HL-60 (cell line): ENCODE data around the gene BABAM2.

Source experiments
- CTCF ChIP-seq: IDR thresholded peaks from one replicate; pipeline ENCODE4 v1.5.1; 2011; ENCODE audit warnings: low read length, control low read depth, inconsistent platforms; ENCODE audit not compliant: insufficient read depth
- POLR2AphosphoS5 ChIP-seq: IDR thresholded peaks from 2 replicates; pipeline ENCODE4 v1.6.1; 2012; ENCODE audit warnings: low read depth
- REST ChIP-seq: IDR thresholded peaks from 2 replicates; pipeline ENCODE4 v1.6.1; 2012; ENCODE audit warnings: low read depth; ENCODE audit not compliant: insufficient replicate concordance
- SPI1 ChIP-seq: IDR thresholded peaks from 2 replicates; pipeline ENCODE4 v1.6.1; 2012; ENCODE audit warnings: low read depth, mild to moderate bottlenecking, borderline replicate concordance

GRCh38 chr2:28055325-28055970 is 164.9 kb downstream of the BABAM2 start:
- TF ChIP-seq CTCF (no peak), POLR2AphosphoS5 (no peak), REST (no peak), SPI1 (no peak)
